ENCODE measurements around the gene STPG1.

The STPG1 gene

GRCh38 chr1:24443241-24443656 lies 29.7 kb upstream of the STPG1 start:
- H3K36me3 ChIP-seq, result peaks cover 59% of the 10 kb centered on the region; the same call in 1 of the 2 replicates
- H3K9ac ChIP-seq, result no peak overlapping the region
- no peak overlapping the region for H3K27ac ChIP-seq
- no peaks in the 10 kb centered on the region for H3K9me3 ChIP-seq
- no peaks in the 10 kb centered on the region for H3K27me3 ChIP-seq
- TF ChIP-seq Cebpa-rat (IDR thresholded peaks at IDR 0.05), result no peak
- H3K4me1 ChIP-seq, result no peaks in the 10 kb centered on the region
- no peak overlapping the region for H3K4me3 ChIP-seq
- peaks cover 21% of the 10 kb centered on the region; the same call in 1 of the 2 replicates for H4K20me1 ChIP-seq
- no peak overlapping the region for H3K4me2 ChIP-seq

- Histone ChIP-seq H4K20me1 (peaks cover 26% of the 10 kb centered on the region; the same call in 1 of the 2 replicates), H3K9me3 (no peaks in the 10 kb centered on the region), H3K4me3 (no peak overlapping the region), H3K9ac (no peak overlapping the region), H3K36me3 (peaks cover 58% of the 10 kb centered on the region; the same call in 1 of the 2 replicates), H3K4me1 (no peaks in the 10 kb centered on the region), H3K4me2 (no peak overlapping the region), H3K27ac (no peak overlapping the region), H3K27me3 (no peaks in the 10 kb centered on the region)
- no peak for TF ChIP-seq Cebpa-rat (IDR thresholded peaks at IDR 0.05)
These were observed 29.2 kb upstream of the STPG1 start for GRCh38 chr1:24442764-24443163.

GRCh38 chr1:24441996-24442668 lies 28.6 kb upstream of the STPG1 start:
- peaks cover 27% of the 10 kb centered on the region; the same call in 1 of the 2 replicates for H4K20me1 ChIP-seq
- no peak overlapping the region for H3K4me3 ChIP-seq
- H3K4me1 ChIP-seq, result no peaks in the 10 kb centered on the region
- H3K27ac ChIP-seq, result no peak overlapping the region
- no peak for TF ChIP-seq Cebpa-rat (IDR thresholded peaks at IDR 0.05)
- H3K9me3 ChIP-seq, result no peaks in the 10 kb centered on the region
- no peak overlapping the region for H3K9ac ChIP-seq
- peaks cover 54% of the 10 kb centered on the region; the same call in 1 of the 2 replicates for H3K36me3 ChIP-seq
- H3K4me2 ChIP-seq, result no peak overlapping the region
- H3K27me3 ChIP-seq, result no peaks in the 10 kb centered on the region

- H3K4me1 ChIP-seq, result no peaks in the 10 kb centered on the region
- TF ChIP-seq Cebpa-rat (IDR thresholded peaks at IDR 0.05), result no peak
These were observed 27.9 kb upstream of the STPG1 start for GRCh38 chr1:24441480-24441879.

GRCh38 chr1:24440436-24440835 lies 26.9 kb upstream of the STPG1 start:
- Histone ChIP-seq H3K4me2 (no peak overlapping the region), H3K9me3 (no peaks in the 10 kb centered on the region), H3K36me3 (peaks cover 40% of the 10 kb centered on the region; the same call in 1 of the 2 replicates), H4K20me1 (peaks cover 27% of the 10 kb centered on the region; the same call in 1 of the 2 replicates), H3K27ac (no peak overlapping the region), H3K4me3 (no peak overlapping the region), H3K27me3 (no peaks in the 10 kb centered on the region), H3K9ac (no peak overlapping the region), H3K4me1 (no peaks in the 10 kb centered on the region)
- no peak for TF ChIP-seq Cebpa-rat (IDR thresholded peaks at IDR 0.05)

More at GRCh38 chr1:24441480-24441879, 27.9 kb upstream of the STPG1 start:
- Histone ChIP-seq H3K9ac (no peak overlapping the region), H3K27me3 (no peaks in the 10 kb centered on the region), H3K9me3 (no peaks in the 10 kb centered on the region), H4K20me1 (peaks cover 27% of the 10 kb centered on the region; the same call in 1 of the 2 replicates), H3K36me3 (peaks cover 48% of the 10 kb centered on the region; the same call in 1 of the 2 replicates), H3K4me3 (no peak overlapping the region), H3K4me2 (no peak overlapping the region), H3K27ac (no peak overlapping the region)

- Histone ChIP-seq H3K36me3 (peaks cover 32% of the 10 kb centered on the region; the same call in 1 of the 2 replicates), H3K4me2 (no peak overlapping the region), H4K20me1 (peaks cover 28% of the 10 kb centered on the region; the same call in 1 of the 2 replicates), H3K27me3 (no peaks in the 10 kb centered on the region), H3K9ac (no peak overlapping the region), H3K9me3 (no peaks in the 10 kb centered on the region), H3K27ac (no peak overlapping the region), H3K4me3 (no peak overlapping the region), H3K4me1 (no peaks in the 10 kb centered on the region)
- TF ChIP-seq Cebpa-rat (IDR thresholded peaks at IDR 0.05), result no peak
These were observed 24.9 kb upstream of the STPG1 start for GRCh38 chr1:24438423-24438901.

GRCh38 chr1:24437631-24438396 lies 24.2 kb upstream of the STPG1 start:
- Histone ChIP-seq H4K20me1 (peaks cover 35% of the 10 kb centered on the region; the same call in 1 of the 2 replicates), H3K4me3 (no peak overlapping the region), H3K9ac (no peak overlapping the region), H3K27ac (no peak overlapping the region), H3K4me2 (no peak overlapping the region), H3K36me3 (peaks cover 37% of the 10 kb centered on the region; the same call in 1 of the 2 replicates), H3K27me3 (no peaks in the 10 kb centered on the region), H3K4me1 (no peaks in the 10 kb centered on the region), H3K9me3 (no peaks in the 10 kb centered on the region)
- no peak for TF ChIP-seq Cebpa-rat (IDR thresholded peaks at IDR 0.05)

- Histone ChIP-seq H3K36me3 (peaks cover 24% of the 10 kb centered on the region; the same call in 1 of the 2 replicates), H3K4me2 (no peak overlapping the region), H3K27ac (no peak overlapping the region), H3K27me3 (no peaks in the 10 kb centered on the region), H3K4me3 (no peak overlapping the region), H3K9ac (no peak overlapping the region), H3K9me3 (no peaks in the 10 kb centered on the region), H3K4me1 (no peaks in the 10 kb centered on the region), H4K20me1 (peaks cover 33% of the 10 kb centered on the region; the same call in 1 of the 2 replicates)
- TF ChIP-seq Cebpa-rat (IDR thresholded peaks at IDR 0.05), result no peak
These were observed 22.3 kb upstream of the STPG1 start for GRCh38 chr1:24435782-24436365.

- TF ChIP-seq Cebpa-rat (IDR thresholded peaks at IDR 0.05), result no peak
- Histone ChIP-seq H3K27ac (no peak overlapping the region), H4K20me1 (peaks cover 17% of the 10 kb centered on the region), H3K4me1 (no peaks in the 10 kb centered on the region), H3K9ac (no peak overlapping the region), H3K4me3 (no peak overlapping the region), H3K4me2 (no peak overlapping the region), H3K27me3 (no peaks in the 10 kb centered on the region), H3K36me3 (peaks cover 25% of the 10 kb centered on the region), H3K9me3 (no peaks in the 10 kb centered on the region)
These were observed 13.9 kb upstream of the STPG1 start for GRCh38 chr1:24427545-24427862.

All from BLaER1 (cell line).